ENCODE measurements around the gene FECH.

- no peak for TF ChIP-seq CTCF (IDR thresholded peaks at IDR 0.05; ENCODE audit: low read depth, low read length)
- no peak for TF ChIP-seq MYC (IDR thresholded peaks at IDR 0.05; ENCODE audit: low read depth, low read length)
- TF ChIP-seq POLR2A (IDR thresholded peaks at IDR 0.05; ENCODE audit: extremely low read depth, insufficient read length): no peak
- TF ChIP-seq MAX (IDR thresholded peaks at IDR 0.05; ENCODE audit: low read depth, low read length): no peak
Observed at GRCh38 chr18:57576316-57576715, 10.2 kb downstream of the FECH start.
